T-helper 2 cell treated with Interferon-gamma antibody and Interleukin-4, amounts not matched to agents 100 ng/mL and 5 ng/mL, for 36 hours (primary cell): Measurements from ENCODE around the gene MYO18A. TPM values are rescaled to one million over a fixed set of nuclear protein-coding genes. Genes with fewer than 3 reads are reported as not detected.

ENCODE experiments used
- intact Hi-C: fragments of 100-400 bp; cut with micrococcal nuclease; formaldehyde crosslinking; loops from one replicate; pipeline ENCODE4 v1.15.1; 2023
- total RNA-seq: library from RNA; stranded (reverse); gene quantifications from 2 replicates; pipeline ENCODE4 v1.2.3, GENCODE V29; 2022

The MYO18A gene
- total RNA-seq, 1 donor from 2014 or later, result 101 TPM

DNA sequence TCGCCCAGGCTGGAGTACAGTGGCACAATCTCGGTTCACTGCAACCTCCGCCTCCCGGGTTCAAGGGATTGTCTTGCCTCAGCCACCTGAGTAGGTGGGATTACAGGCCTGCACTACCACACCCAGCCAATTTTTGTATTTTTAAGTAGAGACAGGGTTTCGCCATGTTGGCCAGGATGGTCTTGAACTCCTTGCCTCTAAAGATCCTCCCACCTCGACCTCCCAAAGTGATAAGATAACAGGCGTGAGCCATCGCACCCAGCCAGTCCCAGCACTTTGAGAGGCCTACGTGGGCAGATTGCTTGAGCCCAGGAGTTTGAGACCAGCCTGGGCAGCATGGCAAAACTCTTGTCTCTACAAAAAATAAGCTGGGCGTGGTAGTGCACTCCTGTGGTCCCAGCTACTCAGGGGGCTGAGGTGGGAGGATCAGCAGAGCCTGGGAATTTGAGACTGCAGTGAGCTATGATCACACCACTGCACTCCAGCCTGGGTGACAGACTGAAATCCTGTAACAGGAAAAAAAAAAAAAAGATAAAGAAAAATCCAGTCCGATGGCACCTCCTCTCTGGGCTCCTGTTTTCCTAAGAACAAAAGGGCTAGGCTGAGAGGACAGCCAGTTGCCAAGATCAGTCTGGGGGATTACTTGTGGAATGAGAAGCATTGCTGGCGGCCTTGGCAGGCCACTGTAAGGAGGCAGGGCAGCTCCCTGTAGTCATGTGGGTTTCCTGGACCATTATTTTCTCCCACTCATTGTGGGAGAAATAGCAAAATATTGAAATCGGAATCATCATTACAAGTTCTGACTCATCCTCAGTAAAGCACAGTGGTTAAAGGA is 140.2 kb downstream of the MYO18A start:
- intact Hi-C loops, result no loop called here

DNA sequence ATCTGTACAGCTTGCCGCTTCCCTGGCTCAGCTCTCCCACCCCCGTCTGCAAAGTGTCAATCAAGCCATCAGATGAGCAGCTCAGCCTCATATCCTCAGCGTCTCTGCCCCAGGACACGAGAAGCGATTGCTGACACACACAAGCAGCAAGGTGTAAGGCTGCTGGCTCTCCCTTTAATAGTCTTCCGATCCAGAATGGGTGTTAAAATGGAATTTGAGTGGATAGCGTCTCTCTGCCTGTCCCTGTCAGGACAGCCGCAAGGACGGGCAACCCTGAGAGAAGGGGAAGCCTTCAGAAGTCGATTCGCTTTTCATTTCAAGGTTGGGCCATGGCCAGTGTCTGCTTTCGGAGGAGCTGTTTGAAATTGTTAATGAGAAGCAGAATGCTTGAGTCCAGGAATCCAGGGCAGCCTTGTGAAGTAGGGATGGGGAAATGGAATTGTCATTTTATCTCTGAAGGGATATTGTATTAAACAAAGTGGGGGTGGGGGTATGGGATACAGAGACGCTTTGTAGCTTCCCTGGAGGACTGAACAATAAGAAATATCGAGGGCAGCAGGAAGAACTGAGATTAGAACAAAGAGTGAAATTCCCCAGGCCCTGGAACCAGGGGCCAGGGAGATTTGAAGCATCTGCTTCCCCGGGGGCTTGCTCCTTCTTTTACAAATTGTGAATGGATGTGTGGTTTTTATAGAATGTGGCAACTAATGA is 142.0 kb downstream of the MYO18A start:
- intact Hi-C loops, result no loop called here

DNA sequence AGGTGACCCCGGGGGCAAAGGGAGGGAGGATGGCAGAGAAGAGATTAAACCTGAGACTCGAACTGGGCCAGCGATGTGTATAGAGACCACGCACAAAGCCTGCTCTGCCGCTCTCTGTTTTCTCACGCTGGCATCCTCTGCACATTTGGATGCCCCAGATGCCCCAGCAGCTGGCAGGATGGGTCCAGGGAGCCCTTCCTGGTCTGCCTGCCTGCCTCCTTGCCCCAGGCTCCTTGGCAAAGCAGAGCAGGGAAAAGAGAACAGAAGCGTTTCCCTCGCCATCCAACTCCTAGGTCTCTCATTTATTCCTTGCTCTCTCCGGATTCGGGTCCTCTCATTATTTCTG is 142.5 kb downstream of the MYO18A start:
- intact Hi-C loops, result no loop called here

DNA sequence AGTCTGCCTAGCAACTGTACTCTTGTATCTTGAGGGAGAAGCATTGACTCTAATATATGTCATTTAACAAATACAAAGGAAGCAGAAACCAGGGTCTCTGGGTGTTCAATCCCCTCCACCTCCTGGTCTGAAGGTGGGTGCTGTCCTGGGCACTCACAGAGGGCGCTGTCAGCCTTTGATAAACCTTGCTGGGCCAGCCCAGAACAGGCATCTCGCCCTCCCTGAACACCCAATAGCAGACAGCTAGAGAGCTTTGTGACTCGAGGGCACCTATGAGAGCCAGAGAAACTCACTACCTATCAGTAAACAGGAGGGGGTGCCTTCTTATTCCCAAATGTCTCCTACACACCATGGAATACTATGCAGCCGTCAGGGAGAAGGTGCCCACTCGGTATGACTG is 143.6 kb downstream of the MYO18A start:
- intact Hi-C loops, result no loop called here

DNA sequence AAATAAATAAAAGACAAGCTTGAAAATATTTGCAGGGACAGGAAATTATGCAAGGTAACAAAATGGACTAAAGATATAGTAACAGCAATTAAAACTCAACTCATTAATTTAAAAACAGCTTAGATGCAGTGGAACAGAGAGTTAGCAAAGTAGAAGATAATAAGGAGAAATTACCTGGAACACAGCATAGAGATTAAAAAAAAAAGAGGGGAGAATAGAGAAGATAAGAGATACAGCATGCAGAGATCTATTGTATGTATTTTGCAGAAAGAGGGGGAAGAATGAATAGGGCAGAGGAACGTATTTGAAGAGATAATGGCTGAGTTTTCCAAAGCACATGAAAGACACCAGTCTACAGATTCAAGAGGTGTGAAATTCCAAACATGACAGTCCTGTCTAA is 145.7 kb downstream of the MYO18A start:
- intact Hi-C loops, result no loop called here

DNA sequence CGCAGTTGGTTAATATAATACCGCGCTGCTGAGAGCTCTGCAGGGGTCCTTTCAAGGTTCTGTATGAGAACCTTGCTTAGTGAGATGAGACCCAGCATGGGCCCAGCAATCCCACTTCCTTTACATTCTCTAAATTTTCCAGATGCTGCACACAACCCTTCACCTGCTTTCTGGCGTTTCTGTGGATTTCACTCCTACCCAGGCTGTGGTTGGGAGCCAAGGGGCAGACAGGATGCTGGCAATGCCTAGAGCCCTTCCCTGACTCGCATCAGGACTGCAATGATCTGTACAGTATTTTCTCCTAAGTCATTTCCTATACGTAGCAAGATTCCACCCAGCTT is 147.4 kb downstream of the MYO18A start:
- intact Hi-C loops, result no loop called here

DNA sequence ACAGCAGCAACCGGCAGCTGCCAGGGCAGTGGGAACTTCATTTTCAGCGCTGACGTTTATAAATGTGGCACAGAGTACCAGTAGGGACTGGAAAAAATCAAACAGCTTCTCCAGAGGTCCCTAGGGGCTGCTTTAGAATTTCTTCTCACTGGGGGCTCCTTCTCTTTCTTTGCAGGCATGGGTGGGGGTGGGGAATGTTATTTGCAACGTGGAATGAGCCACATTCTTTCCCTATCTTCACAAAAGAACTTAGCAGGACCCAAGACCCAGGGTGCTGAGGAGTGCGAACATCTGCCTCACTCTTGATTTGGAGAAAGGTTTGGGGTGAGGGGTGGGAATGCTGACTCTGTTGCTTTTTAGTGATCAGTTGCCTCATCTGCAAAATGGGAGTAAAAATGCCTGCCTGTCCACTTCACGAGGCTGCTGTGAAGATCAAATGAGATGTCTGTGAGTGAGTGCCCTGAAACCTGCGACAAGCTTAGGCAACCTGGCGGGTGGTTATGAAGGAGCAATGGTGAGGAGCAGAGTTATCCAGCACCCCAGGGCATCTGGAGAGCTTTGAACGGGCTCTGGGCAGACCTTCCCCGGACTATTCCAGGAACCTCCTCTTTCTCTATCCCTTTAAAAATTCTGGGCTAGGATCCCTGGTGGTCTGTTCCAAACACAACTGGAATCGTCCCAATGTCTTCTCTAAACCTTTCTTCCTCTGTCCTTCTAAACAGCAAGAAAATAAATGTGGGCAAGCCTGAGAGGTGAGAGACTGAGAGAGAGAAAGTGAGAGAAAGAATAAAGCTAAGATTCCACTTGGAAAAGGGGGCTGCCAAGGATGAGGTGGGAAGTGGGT is 148.0 kb downstream of the MYO18A start:
- intact Hi-C loops, result no loop called here

DNA sequence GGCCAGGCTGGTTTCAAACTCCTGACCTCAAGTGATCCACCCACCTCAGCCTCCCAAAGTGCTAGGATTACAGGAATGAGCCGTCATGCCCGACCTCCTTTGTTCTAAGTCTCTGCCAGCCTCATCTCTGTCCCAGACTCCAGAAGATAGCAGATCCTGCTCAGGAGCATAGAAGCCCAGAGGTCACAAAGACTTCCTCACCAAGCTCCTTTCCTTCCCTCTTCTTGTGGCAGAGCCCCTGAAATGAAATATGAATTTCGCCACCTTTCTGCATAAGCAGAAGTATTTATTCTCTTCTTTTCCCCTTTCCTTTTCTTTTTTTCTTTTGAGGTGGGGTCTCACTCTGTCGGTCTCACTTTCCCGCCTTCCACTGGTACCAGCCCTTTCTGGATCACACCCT is 148.7 kb downstream of the MYO18A start:
- intact Hi-C loops, result no loop called here

DNA sequence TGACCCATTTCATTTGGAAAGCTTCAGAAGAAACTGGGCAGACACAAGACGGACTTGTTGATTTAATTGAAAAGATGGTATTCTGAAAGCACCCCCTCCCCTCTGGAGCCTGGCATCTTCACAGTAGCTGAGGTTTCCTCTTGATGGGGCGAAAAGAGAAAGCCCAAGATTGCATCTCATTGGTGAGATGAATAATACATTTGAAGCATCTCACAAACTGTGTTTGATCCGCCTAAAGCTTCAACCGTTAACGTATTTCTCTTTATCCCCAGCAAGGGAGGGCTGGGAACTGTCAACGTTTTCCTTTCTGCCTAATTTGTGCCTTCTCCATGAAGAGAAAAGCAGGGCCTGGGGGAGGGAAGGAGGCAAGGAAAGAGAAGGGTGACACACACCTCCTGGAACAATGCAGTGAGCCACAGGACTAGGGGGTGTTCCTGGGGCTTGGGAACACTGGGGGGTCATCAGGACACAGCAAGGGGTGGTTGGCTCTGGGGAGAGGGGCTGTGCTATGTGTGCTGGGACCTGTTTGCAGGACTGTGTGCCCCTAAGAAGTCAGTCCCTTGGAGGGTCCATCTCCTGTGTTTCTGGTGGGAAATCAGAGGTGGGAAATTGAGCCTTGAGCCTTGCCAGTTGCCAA is 155.8 kb downstream of the MYO18A start:
- intact Hi-C loops, result no loop called here

DNA sequence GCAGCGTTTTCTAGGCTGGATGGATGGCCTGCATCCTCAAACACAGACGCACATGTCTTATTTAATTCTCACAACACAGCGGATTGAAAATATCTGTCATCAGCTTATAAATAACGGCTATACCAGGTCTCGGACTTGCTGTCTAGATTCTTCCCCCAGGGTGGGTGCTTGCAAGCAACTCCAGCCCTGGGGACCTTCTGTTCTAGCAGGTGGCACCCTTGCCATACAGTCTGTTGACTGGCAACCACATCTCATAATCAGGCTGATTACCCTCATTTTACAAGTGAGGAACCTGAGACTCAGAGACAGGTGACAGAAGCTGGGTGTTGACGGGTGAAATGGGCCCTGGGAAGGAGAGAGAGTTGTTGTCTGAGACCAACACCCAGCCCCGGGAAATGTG is 158.1 kb downstream of the MYO18A start:
- intact Hi-C loops, result no loop called here

DNA sequence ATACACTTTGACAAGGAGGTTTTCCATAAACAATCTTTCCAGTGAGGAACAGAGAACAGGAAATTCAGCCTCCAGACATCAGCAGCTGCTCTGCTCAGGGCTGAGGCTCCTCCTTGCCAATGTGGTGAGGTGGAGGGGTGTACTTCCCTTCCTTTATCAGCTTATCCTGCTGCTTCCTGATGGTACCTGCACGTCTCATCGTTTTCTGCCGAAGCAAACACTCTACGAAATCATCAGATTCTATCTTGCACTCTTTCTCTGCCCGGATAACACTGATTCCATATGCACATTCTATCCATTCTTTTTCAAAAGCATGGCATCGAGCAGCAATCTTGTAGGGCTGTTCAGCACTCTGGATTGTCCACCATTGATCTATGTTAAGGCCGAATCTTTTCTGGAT is 159.0 kb downstream of the MYO18A start:
- intact Hi-C loops, result no loop called here

Other genes starting within 250 kb of the MYO18A start
- gene PHF12, start 228.9 kb downstream of the MYO18A start, total RNA-seq, result 61.0 and 72.0 TPM in 2 replicates
- not detected in 2 replicates for gene SEZ6, start 174.4 kb downstream of the MYO18A start, total RNA-seq
- 1.8 and 1.9 TPM in 2 replicates for gene PIPOX, start 137.3 kb downstream of the MYO18A start, total RNA-seq
- gene CRYBA1, start 66.5 kb upstream of the MYO18A start, total RNA-seq, result not detected in 2 replicates
- gene NUFIP2, start 113.8 kb upstream of the MYO18A start, total RNA-seq, result 69.8 and 78.5 TPM in 2 replicates
- gene TAOK1, start 210.0 kb upstream of the MYO18A start, total RNA-seq, result 49.3 and 52.3 TPM in 2 replicates